ENCODE results near the gene SLC16A13.

Gene SLC16A13

GRCh38 chr17:7014261-7014994 lies 21.4 kb upstream of the SLC16A13 start:
- peak; percentile 99 for DNase-seq

GRCh38 chr17:7014995-7015958 lies 20.5 kb upstream of the SLC16A13 start:
- DNase-seq: peak; percentile 93

- no peak for DNase-seq
These were observed 19.4 kb upstream of the SLC16A13 start for GRCh38 chr17:7016418-7016817.

GRCh38 chr17:7016886-7017826 lies 18.7 kb upstream of the SLC16A13 start:
- DNase-seq: no peak

- no peak for DNase-seq
These were observed 18.0 kb upstream of the SLC16A13 start for GRCh38 chr17:7017827-7018200.

- DNase-seq: no peak
These were observed 17.4 kb upstream of the SLC16A13 start for GRCh38 chr17:7018331-7018964.

GRCh38 chr17:7019367-7019766 lies 16.4 kb upstream of the SLC16A13 start:
- no peak for DNase-seq

- no peak for DNase-seq
These were observed 15.8 kb upstream of the SLC16A13 start for GRCh38 chr17:7019839-7020519.

GRCh38 chr17:7020894-7021664 lies 14.7 kb upstream of the SLC16A13 start:
- DNase-seq: no peak

GRCh38 chr17:7021993-7022778 lies 13.6 kb upstream of the SLC16A13 start:
- peak; percentile 83 for DNase-seq

GRCh38 chr17:7022781-7023571 lies 12.8 kb upstream of the SLC16A13 start, which contains the start of gene BCL6B:
BCL6B (plus strand) TSS chr17:7023050; CDS start chr17:7023672, 622 bp downstream.
- DNase-seq: no peak

GRCh38 chr17:7023576-7024401 lies 12.0 kb upstream of the SLC16A13 start:
- DNase-seq: peak; percentile 97 to 98

GRCh38 chr17:7024402-7024785 lies 11.4 kb upstream of the SLC16A13 start:
- DNase-seq: no peak

- DNase-seq: no peak
These were observed 10.6 kb upstream of the SLC16A13 start for GRCh38 chr17:7025245-7025644.

GRCh38 chr17:7026471-7027115 lies 9.2 kb upstream of the SLC16A13 start:
- DNase-seq: no peak

GRCh38 chr17:7027335-7027734 lies 8.5 kb upstream of the SLC16A13 start:
- DNase-seq: no peak

- no peak for DNase-seq
These were observed 6.7 kb upstream of the SLC16A13 start for GRCh38 chr17:7029096-7029495.

GRCh38 chr17:7029659-7030058 lies 6.2 kb upstream of the SLC16A13 start:
- DNase-seq: peak; percentile 52 to 59

Data from CD4-positive, alpha-beta T cell treated with Interleukin-4 for 1 hour (primary cell).